IMR-90 (cell line): ENCODE measurements around the gene SFXN3. TPM values are rescaled to one million over a fixed set of nuclear protein-coding genes. Genes with fewer than 3 reads are reported as not detected.

Experiments used
- ATAC-seq: fragments of 200-7000 bp; cut with Tn5 transposase; 2 replicates; pipeline ENCODE4 v1.9.1; 2020; ENCODE audit warnings: low read depth, mild to moderate bottlenecking, moderate library complexity
- BruUV-seq: library from RNA; stranded (reverse); fragments of 400-500 nt; replicated peaks from 2 replicates; lab custom pipeline; 2021; lab: Mats Ljungman, UMichigan
- CTCF ChIA-PET: fragments of 300-600 bp; formaldehyde crosslinking; extraction: SDS; loops from one replicate; lab custom pipeline; 2021; ENCODE audit warnings: antibody characterized with exemption; lab: Yijun Ruan, JAX
- POLR2A ChIA-PET: fragments of 300-600 bp; sonication (Branson Sonifier 250); formaldehyde crosslinking; loops from one replicate; lab custom pipeline; 2022; ENCODE audit warnings: antibody characterized with exemption; ENCODE audit not compliant: unreplicated experiment; lab: Charles Lee
- DNase-seq: peaks from one replicate; pipeline ENCODE4 v3.0.0; 2013
- H2AFZ ChIP-seq: replicated peaks from 2 replicates; pipeline ENCODE3; 2013; ENCODE audit warnings: low read length, mild to moderate bottlenecking; ENCODE audit not compliant: poor library complexity
- H2AK5ac ChIP-seq: 2 replicates; pipeline ENCODE4 v1.6.1; 2013; ENCODE audit warnings: low read depth, low read length, inconsistent platforms
- H2AK9ac ChIP-seq: replicated peaks from 2 replicates; pipeline ENCODE3; 2013; ENCODE audit warnings: mild to moderate bottlenecking, low read depth, low read length, moderate library complexity; ENCODE audit not compliant: poor library complexity
- H2BK120ac ChIP-seq: 2 replicates; pipeline ENCODE4 v1.6.1; 2013; ENCODE audit warnings: low read depth, low read length, inconsistent platforms
- H2BK15ac ChIP-seq: 3 replicates; pipeline ENCODE4 v1.6.1; 2013; ENCODE audit warnings: low read depth, low read length, inconsistent platforms
- H2BK20ac ChIP-seq: 2 replicates; pipeline ENCODE4 v1.6.1; 2013; ENCODE audit warnings: low read depth, mild to moderate bottlenecking, inconsistent platforms, low read length, moderate library complexity
- H2BK5ac ChIP-seq: 2 replicates; pipeline ENCODE4 v1.6.1; 2013; ENCODE audit warnings: mild to moderate bottlenecking, low read depth, low read length, inconsistent platforms; ENCODE audit not compliant: poor library complexity, severe bottlenecking
- H3K14ac ChIP-seq: replicated peaks from 2 replicates; pipeline ENCODE4 v1.6.1; 2013; ENCODE audit warnings: low read depth, low read length, inconsistent platforms
- H3K18ac ChIP-seq: 2 replicates; pipeline ENCODE4 v1.6.1; 2013; ENCODE audit warnings: low read depth, low read length, control low read depth
- H3K23ac ChIP-seq: 2 replicates; pipeline ENCODE4 v1.6.1; 2013; ENCODE audit warnings: low read depth, low read length, inconsistent platforms
- H3K27ac ChIP-seq: 2 replicates; pipeline ENCODE4 v1.5.1; 2013; ENCODE audit warnings: mild to moderate bottlenecking, control low read depth, low read length; ENCODE audit not compliant: insufficient read depth
- H3K27me3 ChIP-seq: 2 replicates; pipeline ENCODE4 v1.6.1; 2013; ENCODE audit warnings: low read length; ENCODE audit not compliant: control insufficient read depth, insufficient read depth
- H3K36me3 ChIP-seq: 2 replicates; pipeline ENCODE4 v1.6.1; 2013; ENCODE audit warnings: low read length, mixed read lengths; ENCODE audit not compliant: control insufficient read depth, insufficient read depth
- H3K4ac ChIP-seq: 2 replicates; pipeline ENCODE4 v1.6.1; 2013; ENCODE audit warnings: low read depth, low read length, inconsistent platforms
- H3K4me1 ChIP-seq: 2 replicates; pipeline ENCODE4 v1.6.1; 2013; ENCODE audit warnings: low read length, mixed read lengths; ENCODE audit not compliant: control insufficient read depth, insufficient read depth
- H3K4me2 ChIP-seq: 2 replicates; pipeline ENCODE4 v1.6.1; 2013; ENCODE audit warnings: low read depth, mild to moderate bottlenecking, control low read depth, low read length, moderate library complexity
- H3K4me3 ChIP-seq: 2 replicates; pipeline ENCODE4 v1.5.1; 2013; ENCODE audit warnings: low read depth, mild to moderate bottlenecking, control low read depth, low read length, moderate library complexity; ENCODE audit not compliant: insufficient read depth
- H3K56ac ChIP-seq: 2 replicates; pipeline ENCODE4 v1.6.1; 2013; ENCODE audit warnings: low read length, inconsistent platforms; ENCODE audit not compliant: insufficient read depth; ENCODE audit errors: extremely low read depth
- H3K79me1 ChIP-seq, 2 experiments: 2 replicates each; pipeline ENCODE4 v1.6.1; 2013; ENCODE audit warnings: low read length in 2 of 2, inconsistent platforms in 1 of 2, low read depth in 1 of 2
- H3K9ac ChIP-seq: 2 replicates; pipeline ENCODE4 v1.6.1; 2013; ENCODE audit warnings: low read depth, low read length, control low read depth
- H3K9me1 ChIP-seq: 2 replicates; pipeline ENCODE4 v1.6.1; 2013; ENCODE audit warnings: low read length, inconsistent platforms; ENCODE audit not compliant: insufficient read depth
- H3K9me3 ChIP-seq: 2 replicates; pipeline ENCODE4 v1.6.1; 2013; ENCODE audit warnings: low read length; ENCODE audit not compliant: control insufficient read depth, insufficient read depth
- H4K20me1 ChIP-seq: 2 replicates; pipeline ENCODE4 v1.6.1; 2013; ENCODE audit warnings: low read length, inconsistent platforms; ENCODE audit not compliant: insufficient read depth
- H4K5ac ChIP-seq: 2 replicates; pipeline ENCODE4 v1.6.1; 2013; ENCODE audit warnings: mild to moderate bottlenecking, low read depth, low read length, control low read depth
- H4K8ac ChIP-seq, 2 experiments: 2 replicates each; pipeline ENCODE4 v1.6.1; 2013; ENCODE audit warnings: low read depth in 2 of 2, low read length in 2 of 2, control low read depth in 1 of 2, inconsistent platforms in 1 of 2
- H4K91ac ChIP-seq: 2 replicates; pipeline ENCODE4 v1.6.1; 2013; ENCODE audit warnings: low read depth, low read length, inconsistent platforms; ENCODE audit not compliant: insufficient read depth
- BHLHE40 ChIP-seq: fragments of 150-350 bp; IDR thresholded peaks from 2 replicates; pipeline ENCODE4 v1.6.1; 2016; ENCODE audit warnings: mild to moderate bottlenecking, low read depth, low read length
- CEBPB ChIP-seq: IDR thresholded peaks from 2 replicates; pipeline ENCODE4 v1.6.1; 2012; ENCODE audit warnings: low read depth, low read length, improper control_type of control experiment
- CHD1 ChIP-seq: IDR thresholded peaks from 2 replicates; pipeline ENCODE4 v1.6.1; 2012; ENCODE audit warnings: low read depth, low read length, improper control_type of control experiment
- ELK1 ChIP-seq: fragments of 150-350 bp; IDR thresholded peaks from 2 replicates; pipeline ENCODE4 v1.6.1; 2016; ENCODE audit warnings: low read depth, mild to moderate bottlenecking, low read length, moderate library complexity, borderline replicate concordance
- MAFK ChIP-seq: IDR thresholded peaks from 2 replicates; pipeline ENCODE4 v1.6.1; 2012; ENCODE audit warnings: low read depth, low read length, improper control_type of control experiment
- MAZ ChIP-seq: IDR thresholded peaks from 2 replicates; pipeline ENCODE4 v1.6.1; 2012; ENCODE audit warnings: low read depth, mild to moderate bottlenecking, low read length, improper control_type of control experiment, moderate library complexity, borderline replicate concordance
- MXI1 ChIP-seq: IDR thresholded peaks from 2 replicates; pipeline ENCODE4 v1.6.1; 2012; ENCODE audit warnings: low read depth, mild to moderate bottlenecking, low read length, moderate library complexity, borderline replicate concordance
- NFE2L2 ChIP-seq: fragments of 150-350 bp; IDR thresholded peaks from 2 replicates; pipeline ENCODE4 v1.6.1; 2016; ENCODE audit warnings: low read depth, mild to moderate bottlenecking, low read length
- POLR2A ChIP-seq: IDR thresholded peaks from 2 replicates; pipeline ENCODE4 v1.6.1; 2012; ENCODE audit warnings: mild to moderate bottlenecking, low read depth, low read length
- RAD21 ChIP-seq: IDR thresholded peaks from 2 replicates; pipeline ENCODE4 v1.6.1; 2012; ENCODE audit warnings: low read length, improper control_type of control experiment
- RCOR1 ChIP-seq: IDR thresholded peaks from 2 replicates; pipeline ENCODE4 v1.6.1; 2012; ENCODE audit warnings: mild to moderate bottlenecking, low read length, improper control_type of control experiment; ENCODE audit not compliant: insufficient replicate concordance
- WGBS, 2 experiments: methylation state at CpG; one replicate each; pipeline versions ENCODE4 v1.1.5 to v1.1.7; 2013; ENCODE audit warnings: missing lambda C conversion rate in 2 of 2; ENCODE audit not compliant: insufficient read length in 1 of 2; ENCODE audit errors: extremely low coverage in 2 of 2; 5-methylcytosine and 5-hydroxymethylcytosine counted together
- dilution Hi-C: fragments of 300-500 bp; cut with HindIII; formaldehyde crosslinking; loops from one replicate; pipeline ENCODE4 v1.14.3; 2018; ENCODE audit warnings: low sequenced_read_pairs; ENCODE audit not compliant: unreplicated experiment
- in situ Hi-C: fragments of 300-500 bp; cut with MboI; formaldehyde crosslinking; loops from 3 replicates; pipeline ENCODE4 v1.14.3; 2019; ENCODE audit warnings: low sequenced_read_pairs, inconsistent platforms, mixed read lengths
- intact Hi-C: fragments of 100-400 bp; cut with micrococcal nuclease; formaldehyde crosslinking; loops from 2 replicates; pipeline ENCODE4 v1.10.0; 2022
- polyA plus RNA-seq, 3 experiments: library from polyadenylated mRNA; depleted of rRNA; stranded (reverse); fragments of >200 nt; gene quantifications; 2 replicates each; pipeline ENCODE4 v1.2.3, GENCODE V29; 2012; ENCODE audit warnings: low replicate concordance in 1 of 3
- total RNA-seq: library from RNA; depleted of rRNA; stranded (reverse); fragments of >200 nt; gene quantifications from 2 replicates; pipeline ENCODE4 v1.2.3, GENCODE V29; 2012
- TF ChIP-seq, protein P1 (sequence below): conservative IDR thresholded peaks from 2 replicates; pipeline ENCODE4 v1.5.1; 2012; ENCODE audit warnings: mild to moderate bottlenecking, low read depth, low read length, improper control_type of control experiment
- TF ChIP-seq, protein P2 (sequence below): fragments of 150-350 bp; IDR thresholded peaks from 2 replicates; pipeline ENCODE4 v1.6.1; 2017; ENCODE audit warnings: mild to moderate bottlenecking, antibody characterized with exemption, low read length, low read depth

SFXN3 gene
- total and polyA plus RNA-seq, 2 of the 4 experiments (the other 2 are of a cell fraction) = 64.7 to 77.2 TPM

- H2BK20ac ChIP-seq = peak overlapping the region; percentile 99
- H4K5ac ChIP-seq = peak overlapping the region; percentile 98
- H3K36me3 ChIP-seq = no peaks in the 10 kb centered on the region
- peak overlapping the region; percentile 95 for H2AK5ac ChIP-seq
- H3K4ac ChIP-seq = peak overlapping the region; percentile 100
- peak overlapping the region; percentile 96 for H3K9ac ChIP-seq
- ATAC-seq = peak; percentile 68
- H3K9me1 ChIP-seq = peaks cover 4% of the 10 kb centered on the region; the same call in 1 of the 2 replicates
- H3K27ac ChIP-seq = peak overlapping the region; percentile 97
- H3K27me3 ChIP-seq = no peaks in the 10 kb centered on the region
- peak overlapping the region; percentile 98 to 99 for H4K8ac ChIP-seq
- peak overlapping the region; percentile 99 for H2BK5ac ChIP-seq
- H4K91ac ChIP-seq = peak overlapping the region; percentile 100
- peaks cover 15% of the 10 kb centered on the region for H3K4me1 ChIP-seq
- H2BK120ac ChIP-seq = peak overlapping the region; percentile 100
- H3K4me2 ChIP-seq = peak overlapping the region; percentile 99
- H3K23ac ChIP-seq = peak overlapping the region; percentile 100
- peak overlapping the region; percentile 100 for H2AK9ac ChIP-seq
- dilution Hi-C loops (no loop called here), intact Hi-C loops (loop anchor here (2.0 kb wide), 1 partner anchor 83 kb away; no protein-coding TSS in a partner anchor), in situ Hi-C loops (no loop called here)
- H4K20me1 ChIP-seq = no peaks in the 10 kb centered on the region; the same call in none of the 2 replicates
- peak; percentile 95 for DNase-seq
- peak overlapping the region; percentile 100 for H3K14ac ChIP-seq
- peak overlapping the region; percentile 81 for H3K4me3 ChIP-seq
- H3K9me3 ChIP-seq = no peaks in the 10 kb centered on the region
- no TSS peak for BruUV-seq
- H2BK15ac ChIP-seq = peak overlapping the region; percentile 100
- H3K79me1 ChIP-seq = peaks cover 0 to 47% of the 10 kb centered on the region in 2 experiments; a peak in 3 of 4 replicates
- peak overlapping the region; percentile 99 for H3K18ac ChIP-seq
- POLR2A ChIA-PET = interaction anchor here (0.6 kb wide), 1 partner anchor 1473 kb away, joined by 3 read pairs; no protein-coding TSS in a partner anchor
- H3K56ac ChIP-seq = peak overlapping the region; percentile 100
- peak overlapping the region; percentile 100 for H2AFZ ChIP-seq
- CTCF ChIA-PET = interaction anchor here (0.7 to 2.1 kb wide), 6 partner anchors 9 to 82 kb away, joined by 3 to 14 read pairs (median 5); no protein-coding TSS in a partner anchor
- 0% methylated on average over 14 of the region's 37 CpGs; no CpG with 5 or more reads in 1 of the 2 experiments for WGBS, 2 experiments
- no peak for TF ChIP-seq CHD1
- peak; percentile 42 for TF ChIP-seq MXI1
- TF ChIP-seq CEBPB = no peak
- TF ChIP-seq RAD21 = peak; percentile 79
- TF ChIP-seq, protein P1, sequence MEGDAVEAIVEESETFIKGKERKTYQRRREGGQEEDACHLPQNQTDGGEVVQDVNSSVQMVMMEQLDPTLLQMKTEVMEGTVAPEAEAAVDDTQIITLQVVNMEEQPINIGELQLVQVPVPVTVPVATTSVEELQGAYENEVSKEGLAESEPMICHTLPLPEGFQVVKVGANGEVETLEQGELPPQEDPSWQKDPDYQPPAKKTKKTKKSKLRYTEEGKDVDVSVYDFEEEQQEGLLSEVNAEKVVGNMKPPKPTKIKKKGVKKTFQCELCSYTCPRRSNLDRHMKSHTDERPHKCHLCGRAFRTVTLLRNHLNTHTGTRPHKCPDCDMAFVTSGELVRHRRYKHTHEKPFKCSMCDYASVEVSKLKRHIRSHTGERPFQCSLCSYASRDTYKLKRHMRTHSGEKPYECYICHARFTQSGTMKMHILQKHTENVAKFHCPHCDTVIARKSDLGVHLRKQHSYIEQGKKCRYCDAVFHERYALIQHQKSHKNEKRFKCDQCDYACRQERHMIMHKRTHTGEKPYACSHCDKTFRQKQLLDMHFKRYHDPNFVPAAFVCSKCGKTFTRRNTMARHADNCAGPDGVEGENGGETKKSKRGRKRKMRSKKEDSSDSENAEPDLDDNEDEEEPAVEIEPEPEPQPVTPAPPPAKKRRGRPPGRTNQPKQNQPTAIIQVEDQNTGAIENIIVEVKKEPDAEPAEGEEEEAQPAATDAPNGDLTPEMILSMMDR = peak; percentile 85
- TF ChIP-seq, protein P2, sequence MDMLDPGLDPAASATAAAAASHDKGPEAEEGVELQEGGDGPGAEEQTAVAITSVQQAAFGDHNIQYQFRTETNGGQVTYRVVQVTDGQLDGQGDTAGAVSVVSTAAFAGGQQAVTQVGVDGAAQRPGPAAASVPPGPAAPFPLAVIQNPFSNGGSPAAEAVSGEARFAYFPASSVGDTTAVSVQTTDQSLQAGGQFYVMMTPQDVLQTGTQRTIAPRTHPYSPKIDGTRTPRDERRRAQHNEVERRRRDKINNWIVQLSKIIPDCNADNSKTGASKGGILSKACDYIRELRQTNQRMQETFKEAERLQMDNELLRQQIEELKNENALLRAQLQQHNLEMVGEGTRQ = no peak
- TF ChIP-seq MAZ = no peak
- no peak for TF ChIP-seq RCOR1
- no peak for TF ChIP-seq BHLHE40
- TF ChIP-seq ELK1 = no peak
- TF ChIP-seq NFE2L2 = no peak
- no peak for TF ChIP-seq POLR2A
- TF ChIP-seq MAFK = no peak
These were observed 29.3 kb downstream of the SFXN3 start for GRCh38 chr10:101060036-101060950.
